Upper lobe of left lung (tissue), 6 donors: ENCODE measurements around the gene ITGAX. TPM values are rescaled to one million over a fixed set of nuclear protein-coding genes. Genes with fewer than 3 reads are reported as not detected.

Experiments used
- ATAC-seq, 2 donors: fragments of 200-7000 bp; cut with Tn5 transposase; one replicate each; pipeline ENCODE4 v1.9.1; 2022; ENCODE audit warnings: mild to moderate bottlenecking in 2 of 2, moderate library complexity in 2 of 2; ENCODE audit not compliant: low FRiP score in 2 of 2
- DNase-seq, 2 donors: peaks; one replicate each; pipeline ENCODE4 v3.0.0-alpha.2; 2019 to 2020
- H3K27ac ChIP-seq, 4 donors: fragments of 200-600 bp; sonication (generic); one replicate each; pipeline ENCODE4 v1.5.1; 2016 to 2019
- H3K27me3 ChIP-seq, 4 donors: fragments of 200-600 bp; sonication (generic); one replicate each; pipeline ENCODE4 v1.5.1; 2017 to 2019
- H3K36me3 ChIP-seq, 4 donors: fragments of 200-600 bp; sonication (generic); one replicate each; pipeline ENCODE4 v1.5.1; 2016 to 2019
- H3K4me1 ChIP-seq, 4 donors: fragments of 200-600 bp; sonication (generic); one replicate each; pipeline ENCODE4 v1.5.1; 2018 to 2019
- H3K4me3 ChIP-seq, 4 donors: fragments of 200-600 bp; sonication (generic); one replicate each; pipeline ENCODE4 v1.5.1; 2017 to 2019; ENCODE audit warnings: mild to moderate bottlenecking in 2 of 4, moderate library complexity in 1 of 4
- H3K9me3 ChIP-seq, 4 donors: fragments of 200-600 bp; sonication (generic); one replicate each; pipeline ENCODE4 v1.5.1; 2018 to 2019
- EP300 ChIP-seq, 4 donors: sonication (generic); formaldehyde crosslinking; IDR thresholded peaks; one replicate each; pipeline ENCODE4 v1.5.1; 2017; ENCODE audit warnings: antibody characterized with exemption in 4 of 4, control low read depth in 2 of 4
- POLR2A ChIP-seq, 4 donors: fragments of 450-650 bp; IDR thresholded peaks; one replicate each; pipeline ENCODE4 v1.5.1; 2016 to 2017; ENCODE audit warnings: antibody characterized with exemption in 4 of 4, mild to moderate bottlenecking in 2 of 4
- POLR2AphosphoS5 ChIP-seq, 2 donors: sonication (generic); formaldehyde crosslinking; IDR thresholded peaks; one replicate each; pipeline ENCODE4 v1.5.1; 2017; ENCODE audit warnings: antibody characterized with exemption in 2 of 2
- WGBS, 2 donors: methylation state at CpG; one replicate each; pipeline ENCODE4 v1.1.5; 2017 to 2018; 5-methylcytosine and 5-hydroxymethylcytosine counted together
- total RNA-seq, 6 donors: library from RNA; depleted of rRNA in 4 of 6; stranded (reverse); fragments of >200 nt in 4 of 6; gene quantifications; one replicate each; pipeline versions ENCODE4 v1.1.0 to v1.2.1, GENCODE V29; 2016 to 2021
- TF ChIP-seq, protein P1 (sequence below), 6 experiments: fragments of 450-650 bp in 4 of 6; fragments of 200-600 bp in 2 of 6; sonication (generic) in 2 of 6; IDR thresholded peaks; one replicate each; pipeline ENCODE4 v1.5.1; 2016 to 2019; ENCODE audit warnings: antibody characterized with exemption in 6 of 6
- donor health status: DM: no; HTN: no; CAD: no; lungs with moderate emphysema.
- donor health status: DM: no; HTN: yes; CAD: no; lungs with severe emphysema.

Gene ITGAX
- total RNA-seq, 6 donors from 2014 or later = 24.0 to 318 (median 134) TPM

DNA sequence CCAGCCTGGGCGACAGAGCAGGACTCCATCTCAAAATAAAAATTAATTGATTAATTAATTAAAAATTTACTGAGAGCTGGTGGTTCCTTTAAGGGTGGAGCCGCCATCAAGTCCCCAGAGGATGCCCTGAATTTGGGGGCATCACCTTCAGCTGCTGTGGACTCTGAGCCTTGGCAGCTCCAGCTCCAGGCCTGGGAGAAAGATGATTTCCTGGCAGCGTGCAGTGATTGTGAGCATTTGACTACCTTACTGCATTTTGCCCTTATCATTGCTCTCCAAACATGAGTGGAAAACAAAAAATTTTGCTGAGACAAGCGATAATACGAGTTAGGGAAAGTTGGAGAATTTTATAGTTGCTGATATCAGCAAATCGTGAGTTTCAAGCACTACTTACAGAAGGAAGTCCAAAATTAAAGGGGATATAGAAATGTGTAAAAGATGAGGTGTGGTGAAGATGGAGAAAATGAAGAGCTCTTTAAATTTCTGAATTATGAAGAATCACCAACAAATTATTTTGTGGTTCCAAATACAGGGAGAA is 35.6 kb downstream of the ITGAX start:
- DNase-seq (no peak), ATAC-seq (no peak)
- Histone ChIP-seq H3K4me1 (no peaks in the 10 kb centered on the region), H3K36me3 (no peaks in the 10 kb centered on the region), H3K27ac (no peak overlapping the region), H3K27me3 (no peaks in the 10 kb centered on the region), H3K9me3 (no peaks in the 10 kb centered on the region), H3K4me3 (no peak overlapping the region)
- TF ChIP-seq EP300 (IDR thresholded peaks at IDR 0.05) = no peak
- no peak for TF ChIP-seq POLR2A (IDR thresholded peaks at IDR 0.05)
- TF ChIP-seq, protein P1, sequence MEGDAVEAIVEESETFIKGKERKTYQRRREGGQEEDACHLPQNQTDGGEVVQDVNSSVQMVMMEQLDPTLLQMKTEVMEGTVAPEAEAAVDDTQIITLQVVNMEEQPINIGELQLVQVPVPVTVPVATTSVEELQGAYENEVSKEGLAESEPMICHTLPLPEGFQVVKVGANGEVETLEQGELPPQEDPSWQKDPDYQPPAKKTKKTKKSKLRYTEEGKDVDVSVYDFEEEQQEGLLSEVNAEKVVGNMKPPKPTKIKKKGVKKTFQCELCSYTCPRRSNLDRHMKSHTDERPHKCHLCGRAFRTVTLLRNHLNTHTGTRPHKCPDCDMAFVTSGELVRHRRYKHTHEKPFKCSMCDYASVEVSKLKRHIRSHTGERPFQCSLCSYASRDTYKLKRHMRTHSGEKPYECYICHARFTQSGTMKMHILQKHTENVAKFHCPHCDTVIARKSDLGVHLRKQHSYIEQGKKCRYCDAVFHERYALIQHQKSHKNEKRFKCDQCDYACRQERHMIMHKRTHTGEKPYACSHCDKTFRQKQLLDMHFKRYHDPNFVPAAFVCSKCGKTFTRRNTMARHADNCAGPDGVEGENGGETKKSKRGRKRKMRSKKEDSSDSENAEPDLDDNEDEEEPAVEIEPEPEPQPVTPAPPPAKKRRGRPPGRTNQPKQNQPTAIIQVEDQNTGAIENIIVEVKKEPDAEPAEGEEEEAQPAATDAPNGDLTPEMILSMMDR (IDR thresholded peaks at IDR 0.05) = no peak
- TF ChIP-seq POLR2AphosphoS5 (IDR thresholded peaks at IDR 0.05) = no peak
- 59 to 76% methylated on average over 6 of the region's 6 CpGs for WGBS, 2 donors

DNA sequence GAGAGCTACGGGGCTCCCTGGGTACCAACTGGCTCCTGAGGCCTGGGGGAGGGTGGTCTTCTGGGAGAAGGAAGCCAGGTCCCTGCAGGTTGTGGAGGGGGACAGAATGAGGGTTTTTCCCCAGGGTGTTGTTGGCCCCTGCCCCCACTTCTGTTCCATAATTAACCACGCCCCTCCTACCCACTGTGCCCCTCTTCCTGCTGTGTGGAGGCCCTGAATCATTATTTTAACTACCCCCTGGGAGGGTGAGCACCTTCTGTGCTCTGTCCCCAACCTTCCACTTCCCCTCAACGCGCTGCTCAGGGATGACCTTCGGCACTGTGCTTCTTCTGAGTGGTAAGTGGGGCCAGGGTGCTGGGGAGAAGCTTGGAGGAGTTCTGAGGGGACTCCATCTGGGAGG is 38.1 kb downstream of the ITGAX start, which contains the start of gene ITGAD:
ITGAD (plus strand) TSS at position 280 of the 400 bp plus-strand sequence; CDS start at position 306, 26 bp downstream.
- no peaks in the 10 kb centered on the region for H3K36me3 ChIP-seq
- no peak within 1 kb of the TSS for H3K4me3 ChIP-seq
- H3K9me3 ChIP-seq = no peaks in the 10 kb centered on the region
- 57 to 69% methylated on average over 5 of the region's 5 CpGs for WGBS, 2 donors
- no peaks in the 10 kb centered on the region for H3K27me3 ChIP-seq
- TF ChIP-seq POLR2A (IDR thresholded peaks at IDR 0.05) = no peak
- TF ChIP-seq, protein P1 (IDR thresholded peaks at IDR 0.05) = no peak
- TF ChIP-seq EP300 (IDR thresholded peaks at IDR 0.05) = no peak
- TF ChIP-seq POLR2AphosphoS5 (IDR thresholded peaks at IDR 0.05) = no peak
- no peak for ATAC-seq
- H3K4me1 ChIP-seq = no peaks in the 10 kb centered on the region
- no peak for DNase-seq
- H3K27ac ChIP-seq = no peak within 1 kb of the TSS

DNA sequence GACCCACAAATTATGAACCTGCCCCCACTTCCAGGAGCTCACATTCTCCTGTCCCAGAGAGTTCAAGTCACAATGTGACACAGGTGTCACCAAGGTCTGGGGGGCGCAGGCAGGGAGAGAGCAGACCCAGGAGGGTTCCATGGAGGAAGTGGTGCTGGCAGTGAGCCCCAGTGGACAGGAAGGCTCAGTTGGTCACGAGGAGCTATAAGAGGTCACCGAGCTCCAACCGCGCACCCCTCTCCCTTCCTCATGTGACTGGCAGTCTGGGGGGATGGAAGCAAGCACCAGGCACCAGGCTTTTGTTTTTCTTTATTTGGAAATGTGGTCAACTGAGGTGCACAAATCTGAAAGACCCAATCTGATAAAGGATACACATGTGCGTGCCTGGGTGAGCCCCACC is 40.7 kb downstream of the ITGAX start:
- H3K36me3 ChIP-seq = no peaks in the 10 kb centered on the region
- peaks cover 0 to 13% (median 0%) of the 10 kb centered on the region in 4 donors for H3K9me3 ChIP-seq
- DNase-seq = peak in 1 of 2 donors; percentile 48
- no peak for ATAC-seq
- no peaks in the 10 kb centered on the region for H3K27me3 ChIP-seq
- TF ChIP-seq POLR2AphosphoS5 (IDR thresholded peaks at IDR 0.05) (no peak), POLR2A (IDR thresholded peaks at IDR 0.05) (no peak), EP300 (IDR thresholded peaks at IDR 0.05) (no peak)
- TF ChIP-seq, protein P1 (IDR thresholded peaks at IDR 0.05) = no peak
- H3K27ac ChIP-seq = no peak overlapping the region
- no peaks in the 10 kb centered on the region for H3K4me1 ChIP-seq
- no peak overlapping the region for H3K4me3 ChIP-seq
- 46 to 68% methylated on average over 6 of the region's 6 CpGs for WGBS, 2 donors

DNA sequence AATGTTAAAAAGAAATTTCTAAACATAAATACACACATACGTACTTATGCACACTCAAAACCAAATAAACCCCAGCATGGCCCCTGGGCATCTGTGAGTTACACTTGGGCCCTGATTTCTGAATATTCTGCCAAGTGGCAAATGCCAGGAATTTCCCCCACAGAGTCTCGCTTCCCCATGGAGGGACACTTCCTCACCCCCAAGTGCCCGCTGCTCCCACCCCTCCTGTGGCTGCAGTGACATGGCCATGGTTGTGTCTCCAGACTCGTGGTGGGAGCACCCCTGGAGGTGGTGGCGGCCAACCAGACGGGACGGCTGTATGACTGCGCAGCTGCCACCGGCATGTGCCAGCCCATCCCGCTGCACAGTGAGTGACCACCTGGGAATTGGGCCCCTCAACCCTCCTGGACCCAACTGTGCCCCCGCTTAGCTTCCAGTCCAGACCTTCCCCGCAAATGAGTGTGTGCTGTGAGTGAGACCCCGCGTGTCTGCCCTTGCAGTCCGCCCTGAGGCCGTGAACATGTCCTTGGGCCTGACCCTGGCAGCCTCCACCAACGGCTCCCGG is 42.2 kb downstream of the ITGAX start:
- TF ChIP-seq POLR2AphosphoS5 (IDR thresholded peaks at IDR 0.05) = no peak
- no peak for TF ChIP-seq EP300 (IDR thresholded peaks at IDR 0.05)
- TF ChIP-seq POLR2A (IDR thresholded peaks at IDR 0.05) = no peak
- TF ChIP-seq, protein P1 (IDR thresholded peaks at IDR 0.05) = no peak
- DNase-seq = no peak
- no peak for ATAC-seq

DNA sequence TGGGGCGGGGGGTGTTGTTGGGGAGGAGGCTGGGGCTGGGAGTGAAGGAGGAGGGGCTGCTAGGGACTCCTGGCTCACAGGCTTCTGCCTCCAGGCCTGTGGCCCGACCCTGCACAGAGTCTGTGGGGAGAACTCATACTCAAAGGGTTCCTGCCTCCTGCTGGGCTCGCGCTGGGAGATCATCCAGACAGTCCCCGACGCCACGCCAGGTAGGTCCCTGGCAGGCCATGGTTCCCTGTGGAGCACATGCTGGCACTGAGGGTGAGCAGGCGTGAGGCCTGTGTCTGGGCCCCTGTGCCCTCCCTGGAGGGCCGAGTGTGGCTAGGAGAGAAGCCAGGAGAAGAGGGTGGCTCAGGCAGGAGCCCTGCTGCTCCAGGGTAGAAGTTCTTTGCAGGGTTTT is 42.7 kb downstream of the ITGAX start:
- DNase-seq = no peak
- H3K27ac ChIP-seq = no peak overlapping the region
- TF ChIP-seq POLR2AphosphoS5 (IDR thresholded peaks at IDR 0.05) = no peak
- no peak for TF ChIP-seq POLR2A (IDR thresholded peaks at IDR 0.05)
- TF ChIP-seq EP300 (IDR thresholded peaks at IDR 0.05) = no peak
- TF ChIP-seq, protein P1 (IDR thresholded peaks at IDR 0.05) = no peak
- peaks cover 0 to 13% (median 0%) of the 10 kb centered on the region in 4 donors for H3K9me3 ChIP-seq
- no peaks in the 10 kb centered on the region for H3K27me3 ChIP-seq
- 72 to 76% methylated on average over 7 to 9 of the region's 9 CpGs for WGBS, 2 donors
- H3K4me3 ChIP-seq = no peak overlapping the region
- ATAC-seq = no peak
- no peaks in the 10 kb centered on the region for H3K4me1 ChIP-seq
- no peaks in the 10 kb centered on the region for H3K36me3 ChIP-seq

More for the DNA sequence above, 42.2 kb downstream of the ITGAX start:
- Histone ChIP-seq H3K27ac (no peak overlapping the region), H3K4me3 (no peak overlapping the region), H3K4me1 (no peaks in the 10 kb centered on the region), H3K36me3 (no peaks in the 10 kb centered on the region), H3K9me3 (peaks cover 0 to 13% (median 0%) of the 10 kb centered on the region in 4 donors), H3K27me3 (no peaks in the 10 kb centered on the region)
- WGBS, 2 donors = 52 to 85% methylated on average over 7 to 18 of the region's 18 CpGs
